H9 (cell line): ENCODE data around the gene NVL. TPM values are rescaled to one million over a fixed set of nuclear protein-coding genes. Genes with fewer than 3 reads are reported as not detected.

Source experiments
- DNase-seq: peaks from one replicate; pipeline ENCODE4 v3.0.0-alpha.2; 2017
- H2AFZ ChIP-seq: one replicate; pipeline ENCODE4 v1.6.1; 2013; ENCODE audit warnings: mild to moderate bottlenecking, low read length, control low read depth, moderate library complexity
- H2AK5ac ChIP-seq: 2 replicates; pipeline ENCODE4 v1.6.1; 2013; ENCODE audit warnings: low read length, control low read depth, mixed read lengths; ENCODE audit not compliant: insufficient read length
- H2BK120ac ChIP-seq: one replicate; pipeline ENCODE4 v1.6.1; 2013; ENCODE audit warnings: low read depth, mild to moderate bottlenecking, low read length, control low read depth, inconsistent platforms; ENCODE audit not compliant: poor library complexity, severe bottlenecking
- H2BK12ac ChIP-seq: 2 replicates; pipeline ENCODE4 v1.6.1; 2013; ENCODE audit warnings: low read length, control low read depth, mixed read lengths, low read depth; ENCODE audit not compliant: insufficient read length
- H2BK15ac ChIP-seq: 2 replicates; pipeline ENCODE4 v1.6.1; 2013; ENCODE audit warnings: low read depth, low read length, control low read depth
- H2BK20ac ChIP-seq: one replicate; pipeline ENCODE4 v1.6.1; 2013; ENCODE audit warnings: low read depth, mild to moderate bottlenecking, low read length, control low read depth, inconsistent platforms; ENCODE audit not compliant: poor library complexity, severe bottlenecking
- H2BK5ac ChIP-seq: 2 replicates; pipeline ENCODE4 v1.6.1; 2013; ENCODE audit warnings: low read length, control low read depth, mixed read lengths; ENCODE audit not compliant: insufficient read length
- H3K14ac ChIP-seq: 2 replicates; pipeline ENCODE4 v1.6.1; 2013; ENCODE audit warnings: low read length, control low read depth; ENCODE audit not compliant: insufficient read depth
- H3K18ac ChIP-seq: 2 replicates; pipeline ENCODE4 v1.6.1; 2013; ENCODE audit warnings: low read depth, mild to moderate bottlenecking, mixed read lengths, low read length, control low read depth; ENCODE audit not compliant: insufficient read length
- H3K23ac ChIP-seq: 2 replicates; pipeline ENCODE4 v1.6.1; 2013; ENCODE audit warnings: low read length, control low read depth, mixed read lengths, low read depth; ENCODE audit not compliant: insufficient read length
- H3K23me2 ChIP-seq: 2 replicates; pipeline ENCODE4 v1.6.1; 2013; ENCODE audit warnings: low read depth, mild to moderate bottlenecking, mixed read lengths, low read length, control low read depth; ENCODE audit not compliant: insufficient read length, poor library complexity, severe bottlenecking
- H3K27ac ChIP-seq: 2 replicates; pipeline ENCODE4 v1.5.1; 2013; ENCODE audit warnings: low read length, control low read depth, mixed read lengths, low read depth; ENCODE audit not compliant: insufficient read length
- H3K27me3 ChIP-seq: 2 replicates; pipeline ENCODE4 v1.6.1; 2013; ENCODE audit warnings: low read length, control low read depth, inconsistent platforms; ENCODE audit not compliant: insufficient read depth
- H3K4ac ChIP-seq: 2 replicates; pipeline ENCODE4 v1.6.1; 2013; ENCODE audit warnings: low read depth, mild to moderate bottlenecking, control low read depth, inconsistent platforms, low read length, moderate library complexity
- H3K4me1 ChIP-seq: 2 replicates; pipeline ENCODE4 v1.6.1; 2013; ENCODE audit warnings: low read length, control low read depth, inconsistent platforms; ENCODE audit not compliant: insufficient read depth
- H3K4me2 ChIP-seq: 2 replicates; pipeline ENCODE4 v1.6.1; 2013; ENCODE audit warnings: low read length, control low read depth, mixed read lengths; ENCODE audit not compliant: insufficient read length, insufficient read depth
- H3K56ac ChIP-seq: 2 replicates; pipeline ENCODE4 v1.6.1; 2013; ENCODE audit warnings: low read depth, mild to moderate bottlenecking, mixed read lengths, low read length, control low read depth; ENCODE audit not compliant: insufficient read length
- H3K79me1 ChIP-seq: 2 replicates; pipeline ENCODE4 v1.6.1; 2013; ENCODE audit warnings: low read depth, mild to moderate bottlenecking, moderate library complexity, low read length, control low read depth, inconsistent platforms; ENCODE audit not compliant: insufficient read depth, poor library complexity, severe bottlenecking
- H3K79me2 ChIP-seq: 2 replicates; pipeline ENCODE4 v1.6.1; 2013; ENCODE audit warnings: low read length, control low read depth, inconsistent platforms; ENCODE audit not compliant: insufficient read depth
- H3K9ac ChIP-seq: 2 replicates; pipeline ENCODE4 v1.6.1; 2013; ENCODE audit warnings: low read length, control low read depth, mixed read lengths; ENCODE audit not compliant: insufficient read length; ENCODE audit errors: extremely low read depth
- H3K9me3 ChIP-seq: one replicate; pipeline ENCODE4 v1.6.1; 2013; ENCODE audit warnings: low read depth, low read length, inconsistent platforms; ENCODE audit not compliant: control insufficient read depth
- H3T11ph ChIP-seq: one replicate; pipeline ENCODE4 v1.6.1; 2013; ENCODE audit warnings: mild to moderate bottlenecking, low read length, control low read depth, inconsistent platforms
- H4K20me1 ChIP-seq: one replicate; pipeline ENCODE4 v1.6.1; 2013; ENCODE audit not compliant: control insufficient read depth, insufficient read length, insufficient read depth
- H4K5ac ChIP-seq: 2 replicates; pipeline ENCODE4 v1.6.1; 2013; ENCODE audit warnings: low read depth, mild to moderate bottlenecking, mixed read lengths, low read length, control low read depth; ENCODE audit not compliant: insufficient read length
- H4K8ac ChIP-seq: replicated peaks from 2 replicates; pipeline ENCODE4 v1.6.1; 2013; ENCODE audit warnings: low read length, control low read depth, mixed read lengths, low read depth; ENCODE audit not compliant: insufficient read length
- H4K91ac ChIP-seq: 2 replicates; pipeline ENCODE4 v1.6.1; 2013; ENCODE audit warnings: low read depth, mild to moderate bottlenecking, moderate library complexity, mixed read lengths, low read length, control low read depth; ENCODE audit not compliant: insufficient read length
- H3K27ac Mint-ChIP-seq, 3 experiments: 2 replicates in 2 of 3; 3 replicates in 1 of 3; pipeline ENCODE4 v1.8.0; 2020 to 2021; ENCODE audit warnings: mixed read lengths in 3 of 3, mild to moderate bottlenecking in 1 of 3, moderate library complexity in 1 of 3
- H3K27me3 Mint-ChIP-seq: 2 replicates; pipeline ENCODE4 v1.8.0; 2021; ENCODE audit warnings: low read depth, mild to moderate bottlenecking, moderate library complexity, mixed read lengths
- H3K36me3 Mint-ChIP-seq, 3 experiments: 2 replicates in 2 of 3; 3 replicates in 1 of 3; pipeline ENCODE4 v1.8.0; 2020 to 2021; ENCODE audit warnings: low read depth in 3 of 3, mixed read lengths in 3 of 3; ENCODE audit not compliant: insufficient read depth in 1 of 3
- H3K4me1 Mint-ChIP-seq, 2 experiments: 2 replicates each; pipeline ENCODE4 v1.8.0; 2020; ENCODE audit warnings: mixed read lengths in 2 of 2
- H3K4me3 Mint-ChIP-seq, 2 experiments: 2 replicates in 1 of 2; 3 replicates in 1 of 2; pipeline ENCODE4 v1.8.0; 2020 to 2021; ENCODE audit warnings: mild to moderate bottlenecking in 2 of 2, mixed read lengths in 2 of 2, moderate library complexity in 1 of 2
- H3K9me3 Mint-ChIP-seq, 2 experiments: 2 replicates in 1 of 2; 3 replicates in 1 of 2; pipeline ENCODE4 v1.8.0; 2020; ENCODE audit warnings: mild to moderate bottlenecking in 2 of 2, mixed read lengths in 2 of 2, moderate library complexity in 1 of 2
- WGBS: extraction: QIAGEN DNeasy Blood & Tissue Kit; methylation state at CpG from one replicate; pipeline ENCODE4 v1.1.7; 2013; ENCODE audit warnings: missing lambda C conversion rate, low lambda C conversion rate, mixed read lengths; ENCODE audit not compliant: insufficient read length; ENCODE audit errors: extremely low coverage; 5-methylcytosine and 5-hydroxymethylcytosine counted together
- total RNA-seq: library from RNA; stranded (reverse); gene quantifications from 2 replicates; pipeline ENCODE4 v1.2.1, GENCODE V29; 2021
- TF ChIP-seq, protein P1 (sequence below): fragments of 200-600 bp; sonication (generic); conservative IDR thresholded peaks from 3 replicates; pipeline ENCODE4 v1.8.0; 2021; ENCODE audit warnings: antibody characterized with exemption, mild to moderate bottlenecking

NVL gene
- total RNA-seq, 1 experiment from 2014 or later: 66.9 TPM

DNA sequence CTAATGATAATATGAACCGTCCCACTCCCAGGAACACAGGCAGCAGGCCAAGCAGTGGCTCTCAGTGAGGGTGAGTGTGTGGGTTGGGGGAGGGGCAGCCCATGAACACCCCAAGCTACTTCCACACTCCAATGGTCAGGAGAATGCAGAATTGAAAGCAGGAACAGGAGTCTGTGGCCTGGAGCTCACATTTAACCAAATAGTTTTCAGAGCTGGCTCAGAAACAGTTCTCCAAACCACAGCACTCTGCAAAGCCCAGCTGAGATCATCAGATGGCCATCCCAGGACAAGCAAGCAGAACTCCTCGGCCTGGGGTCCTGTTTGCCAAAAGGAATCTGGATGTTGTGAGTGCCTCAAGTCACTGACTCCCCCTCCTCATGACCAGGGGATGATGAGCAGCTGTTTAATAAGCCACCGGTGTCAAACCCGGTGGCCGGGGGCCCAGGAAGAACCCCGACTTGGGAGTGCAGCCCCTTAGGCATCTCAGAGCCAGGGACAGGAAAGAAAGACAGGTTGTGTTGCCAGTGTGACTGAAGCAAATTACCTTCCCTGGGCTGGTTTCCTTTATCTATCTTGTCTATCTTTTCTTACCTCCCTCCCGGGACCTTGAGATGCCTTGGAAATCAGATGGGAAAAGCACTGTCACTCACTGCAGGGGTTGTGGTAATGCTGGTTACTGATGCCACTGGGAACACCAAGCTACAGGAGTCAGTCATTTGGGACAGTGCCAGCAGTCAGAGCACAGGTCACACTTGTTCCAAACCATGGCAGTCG, 126.5 kb downstream of the NVL start:
- Histone ChIP-seq H4K20me1 (no peaks in the 10 kb centered on the region), H4K5ac (no peak overlapping the region), H3T11ph (no peak overlapping the region), H3K9ac (no peak overlapping the region), H3K23me2 (no peaks in the 10 kb centered on the region), H2BK12ac (no peak overlapping the region), H3K79me2 (no peaks in the 10 kb centered on the region), H3K4ac (no peak overlapping the region), H2BK5ac (no peak overlapping the region), H2AFZ (peak overlapping the region; percentile 72), H4K91ac (no peak overlapping the region), H2BK20ac (no peak overlapping the region), H3K27me3 (no peaks in the 10 kb centered on the region), H3K79me1 (no peaks in the 10 kb centered on the region), H3K9me3 (no peaks in the 10 kb centered on the region), H3K14ac (peak overlapping the region; percentile 48; the same call in 1 of the 2 replicates), H3K23ac (no peak overlapping the region), H3K18ac (peak overlapping the region; percentile 51), H2AK5ac (no peak overlapping the region), H4K8ac (no peak overlapping the region), H2BK15ac (no peak overlapping the region; the same call in 1 of the 2 replicates), H2BK120ac (no peak overlapping the region), H3K27ac (no peak overlapping the region), H3K56ac (no peak overlapping the region), H3K4me2 (no peak overlapping the region), H3K4me1 (peaks cover 3% of the 10 kb centered on the region; the same call in 1 of the 2 replicates)
- H3K36me3 Mint-ChIP-seq: peaks cover 0 to under 1% (median 0%) of the 10 kb centered on the region in 3 experiments; a peak in 1 of 7 replicates
- peak overlapping the region; percentile 90 to 99 (median 98) for H3K27ac Mint-ChIP-seq
- WGBS: no CpG with 5 or more reads among the region's 8 CpGs
- no peaks in the 10 kb centered on the region for H3K27me3 Mint-ChIP-seq
- peaks cover 20 to 35% of the 10 kb centered on the region in 2 experiments for H3K4me1 Mint-ChIP-seq
- TF ChIP-seq, protein P1, sequence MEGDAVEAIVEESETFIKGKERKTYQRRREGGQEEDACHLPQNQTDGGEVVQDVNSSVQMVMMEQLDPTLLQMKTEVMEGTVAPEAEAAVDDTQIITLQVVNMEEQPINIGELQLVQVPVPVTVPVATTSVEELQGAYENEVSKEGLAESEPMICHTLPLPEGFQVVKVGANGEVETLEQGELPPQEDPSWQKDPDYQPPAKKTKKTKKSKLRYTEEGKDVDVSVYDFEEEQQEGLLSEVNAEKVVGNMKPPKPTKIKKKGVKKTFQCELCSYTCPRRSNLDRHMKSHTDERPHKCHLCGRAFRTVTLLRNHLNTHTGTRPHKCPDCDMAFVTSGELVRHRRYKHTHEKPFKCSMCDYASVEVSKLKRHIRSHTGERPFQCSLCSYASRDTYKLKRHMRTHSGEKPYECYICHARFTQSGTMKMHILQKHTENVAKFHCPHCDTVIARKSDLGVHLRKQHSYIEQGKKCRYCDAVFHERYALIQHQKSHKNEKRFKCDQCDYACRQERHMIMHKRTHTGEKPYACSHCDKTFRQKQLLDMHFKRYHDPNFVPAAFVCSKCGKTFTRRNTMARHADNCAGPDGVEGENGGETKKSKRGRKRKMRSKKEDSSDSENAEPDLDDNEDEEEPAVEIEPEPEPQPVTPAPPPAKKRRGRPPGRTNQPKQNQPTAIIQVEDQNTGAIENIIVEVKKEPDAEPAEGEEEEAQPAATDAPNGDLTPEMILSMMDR: no peak
- H3K4me3 Mint-ChIP-seq: peak overlapping the region in 1 of 2 experiments; percentile 58; a peak in 1 of 5 replicates
- DNase-seq: peak; percentile 67
- H3K9me3 Mint-ChIP-seq: no peaks in the 10 kb centered on the region
